ENCODE data around the gene POLR2E. TPM values are rescaled to one million over a fixed set of nuclear protein-coding genes. Genes with fewer than 3 reads are reported as not detected.

The POLR2E gene
- total and polyA plus RNA-seq, 2 experiments from 2014 or later: 371 to 487 TPM

- DNase-seq (ENCODE audit: low read depth in 1 of 2, low spot score in 1 of 2): peak in 1 of 2 donors; percentile 33
- Histone ChIP-seq H3K36me3 (peaks cover 8% of the 10 kb centered on the region), H3K27me3 (no peaks in the 10 kb centered on the region), H3K4me1 (ENCODE audit: low read depth) (peaks cover 17% of the 10 kb centered on the region), H3K9me3 (ENCODE audit: low read depth) (no peaks in the 10 kb centered on the region), H3K27ac (peak overlapping the region; percentile 6), H3K4me3 (no peak overlapping the region)
- TF ChIP-seq CTCF (IDR thresholded peaks at IDR 0.05; ENCODE audit: low read depth, low read length): no peak
Observed at GRCh38 chr19:1110809-1111640, 15.8 kb upstream of the POLR2E start.

DNA sequence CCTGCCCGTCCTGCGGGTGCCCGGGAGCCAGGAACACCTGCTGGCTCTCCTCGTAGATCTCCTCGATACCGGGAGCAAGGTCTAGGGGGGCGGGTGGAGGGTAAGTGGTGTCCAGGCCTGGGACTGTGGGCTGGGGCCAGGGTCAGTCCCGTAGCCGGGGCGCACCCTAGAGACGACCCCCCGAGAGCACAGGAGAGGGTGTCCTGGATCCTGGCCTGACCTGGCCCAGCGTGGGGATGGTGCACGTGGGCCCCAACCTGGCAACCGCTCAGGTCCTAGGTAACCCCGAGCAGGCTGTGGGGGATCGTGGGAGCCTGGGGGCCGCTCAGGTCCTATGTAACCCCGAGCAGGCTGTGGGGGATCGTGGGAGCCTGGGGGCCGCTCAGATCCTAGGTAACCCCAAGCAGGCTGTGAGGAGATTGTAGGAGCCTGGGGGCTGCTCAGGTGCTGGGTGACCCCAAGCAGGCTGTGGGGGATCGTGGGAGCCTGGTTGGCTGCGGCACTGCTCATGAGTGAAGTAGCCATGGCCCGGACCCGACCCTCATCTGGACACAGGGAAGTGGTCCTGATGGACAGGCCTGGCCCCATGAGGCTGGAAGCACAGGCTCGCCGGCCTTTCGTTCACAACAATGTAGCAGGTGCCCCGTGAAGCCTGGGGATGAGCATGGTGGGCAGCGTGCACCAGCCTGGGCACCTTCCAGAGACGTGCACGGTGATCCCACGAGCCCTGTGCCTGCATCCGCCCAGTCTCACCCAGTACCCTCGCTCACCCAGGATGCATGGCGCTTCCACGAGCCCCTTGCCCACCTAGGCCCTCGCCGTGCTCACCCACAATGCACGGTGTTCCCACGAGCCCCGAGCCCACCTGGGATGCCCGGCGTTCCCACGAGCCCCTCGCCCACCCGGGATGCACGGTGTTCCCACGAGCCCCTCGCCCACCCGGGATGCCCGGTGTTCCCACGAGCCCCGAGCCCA is 14.8 kb upstream of the POLR2E start:
- no peaks in the 10 kb centered on the region for H3K9me3 ChIP-seq (ENCODE audit: low read depth)
- H3K36me3 ChIP-seq: peaks cover 10% of the 10 kb centered on the region
- no peak overlapping the region for H3K4me3 ChIP-seq
- no peak for TF ChIP-seq CTCF (IDR thresholded peaks at IDR 0.05; ENCODE audit: low read depth, low read length)
- H3K27me3 ChIP-seq: no peaks in the 10 kb centered on the region
- DNase-seq (ENCODE audit: low read depth in 1 of 2, low spot score in 1 of 2): no peak
- H3K4me1 ChIP-seq (ENCODE audit: low read depth): peaks cover 21% of the 10 kb centered on the region
- H3K27ac ChIP-seq: no peak overlapping the region

DNA sequence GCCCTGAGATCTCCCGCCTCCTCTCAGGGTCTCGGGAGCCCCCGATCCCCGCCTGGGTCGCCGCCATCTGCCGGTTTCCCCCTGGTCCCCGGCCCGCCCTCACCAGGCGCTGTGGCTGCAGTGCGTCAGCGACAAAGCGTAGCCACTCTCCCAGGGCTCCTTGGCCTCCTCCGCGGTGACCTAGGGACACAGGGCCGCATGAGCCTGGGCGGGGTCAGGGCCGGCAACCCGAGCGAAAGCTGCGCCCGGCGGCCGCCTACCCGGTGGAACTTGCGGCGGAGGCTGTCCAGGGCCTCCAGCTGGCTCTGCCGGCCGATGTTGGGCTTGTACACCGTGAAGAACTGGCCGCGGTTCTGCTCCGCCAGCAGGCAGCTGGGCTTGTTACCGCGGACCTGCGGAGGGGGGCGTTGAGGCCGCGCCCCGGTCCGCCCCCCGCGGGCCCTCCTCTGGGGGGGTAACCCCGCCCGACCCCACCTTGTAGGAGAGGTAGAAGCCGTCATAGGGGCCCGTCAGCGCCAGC is 13.9 kb upstream of the POLR2E start:
- no peaks in the 10 kb centered on the region for H3K9me3 ChIP-seq (ENCODE audit: low read depth)
- no peak for TF ChIP-seq CTCF (IDR thresholded peaks at IDR 0.05; ENCODE audit: low read depth, low read length)
- H3K36me3 ChIP-seq: peaks cover 10% of the 10 kb centered on the region
- no peak for DNase-seq (ENCODE audit: low read depth in 1 of 2, low spot score in 1 of 2)
- H3K27ac ChIP-seq: no peak overlapping the region
- peaks cover 21% of the 10 kb centered on the region for H3K4me1 ChIP-seq (ENCODE audit: low read depth)
- H3K4me3 ChIP-seq: no peak overlapping the region
- no peaks in the 10 kb centered on the region for H3K27me3 ChIP-seq

GRCh38 chr19:1108291-1109031 is 13.3 kb upstream of the POLR2E start:
- no peak for DNase-seq (ENCODE audit: low read depth in 1 of 2, low spot score in 1 of 2)
- Histone ChIP-seq H3K4me1 (ENCODE audit: low read depth) (peaks cover 18% of the 10 kb centered on the region), H3K27me3 (no peaks in the 10 kb centered on the region), H3K27ac (no peak overlapping the region), H3K4me3 (no peak overlapping the region), H3K36me3 (peaks cover 10% of the 10 kb centered on the region), H3K9me3 (ENCODE audit: low read depth) (no peaks in the 10 kb centered on the region)
- TF ChIP-seq CTCF (IDR thresholded peaks at IDR 0.05; ENCODE audit: low read depth, low read length): no peak

Measured in cardiac muscle cell (in vitro differentiated cells and primary cell).